Esophagus muscularis mucosa (tissue), 4 donors: ENCODE measurements around the gene ROBO1. TPM values are rescaled to one million over a fixed set of nuclear protein-coding genes. Genes with fewer than 3 reads are reported as not detected.
A peak's percentile ranks its signal among the peaks of the same experiment; 100 is the strongest.

ENCODE experiments used
- DNase-seq: peaks from one replicate; pipeline ENCODE4 v3.0.0-alpha.2; 2017; ENCODE audit errors: extremely low spot score
- H3K27ac ChIP-seq, 4 donors: fragments of 200-600 bp; sonication (generic); replicated peaks in 1 of 4; 1 replicate in 3 of 4; 2 replicates in 1 of 4; pipeline ENCODE4 v1.5.1; 2016 to 2019; ENCODE audit warnings: mild to moderate bottlenecking in 1 of 4
- H3K27me3 ChIP-seq, 4 donors: fragments of 200-600 bp; sonication (generic); one replicate each; pipeline versions ENCODE4 v1.5.1 to v1.6.0; 2016 to 2019
- H3K36me3 ChIP-seq, 4 donors: fragments of 200-600 bp; sonication (generic); one replicate each; pipeline ENCODE4 v1.5.1; 2016 to 2019
- H3K4me1 ChIP-seq, 4 donors: fragments of 200-600 bp; sonication (generic); one replicate each; pipeline ENCODE4 v1.5.1; 2016 to 2019
- H3K4me3 ChIP-seq, 4 donors: fragments of 200-600 bp; sonication (generic); 1 replicate in 2 of 4; 2 replicates in 2 of 4; pipeline ENCODE4 v1.5.1; 2016 to 2019; ENCODE audit warnings: mild to moderate bottlenecking in 4 of 4, moderate library complexity in 1 of 4
- H3K9me3 ChIP-seq, 4 donors: fragments of 200-600 bp; sonication (generic); 1 replicate in 3 of 4; 2 replicates in 1 of 4; pipeline ENCODE4 v1.5.1; 2016 to 2019
- CTCF ChIP-seq, 3 experiments: fragments of 200-600 bp in 2 of 3; fragments of 450-650 bp in 1 of 3; sonication (generic) in 2 of 3; IDR thresholded peaks; one replicate each; pipeline ENCODE4 v1.5.1; 2017 to 2019; ENCODE audit warnings: antibody characterized with exemption in 3 of 3, mild to moderate bottlenecking in 2 of 3, moderate library complexity in 1 of 3
- EP300 ChIP-seq: sonication (generic); formaldehyde crosslinking; IDR thresholded peaks from one replicate; pipeline ENCODE4 v1.6.1; 2017; ENCODE audit warnings: antibody characterized with exemption
- POLR2A ChIP-seq: fragments of 450-650 bp; IDR thresholded peaks from one replicate; pipeline ENCODE4 v1.6.1; 2017; ENCODE audit warnings: antibody characterized with exemption, moderate library complexity, mild to moderate bottlenecking, low read depth
- POLR2AphosphoS5 ChIP-seq, 2 donors: sonication (generic); formaldehyde crosslinking; IDR thresholded peaks; one replicate each; pipeline ENCODE4 v1.6.1; 2017; ENCODE audit warnings: antibody characterized with exemption in 2 of 2
- WGBS: methylation state at CpG from one replicate; pipeline ENCODE4 v1.1.5; 2018; 5-methylcytosine and 5-hydroxymethylcytosine counted together
- intact Hi-C: fragments of 100-400 bp; cut with DNase I; formaldehyde crosslinking; loops from one replicate; pipeline ENCODE4 v1.15.1; 2023
- total RNA-seq, 4 donors: library from RNA; depleted of rRNA; stranded (reverse); fragments of >200 nt; gene quantifications; one replicate each; pipeline versions ENCODE4 v1.1.0 to v1.2.1, GENCODE V29; 2016

The ROBO1 gene
- total RNA-seq, 4 donors from 2014 or later: 9.6 to 14.2 (median 12.6) TPM

GRCh38 chr3:78660957-78661356 is 1106.8 kb downstream of the ROBO1 start:
- WGBS: 79% methylated on average over 6 of the region's 6 CpGs
- Histone ChIP-seq H3K4me1 (no peaks in the 10 kb centered on the region), H3K4me3 (no peak overlapping the region), H3K36me3 (peaks cover 0 to 7% (median 0%) of the 10 kb centered on the region in 4 donors), H3K27me3 (no peaks in the 10 kb centered on the region), H3K27ac (no peak overlapping the region), H3K9me3 (no peaks in the 10 kb centered on the region)
- TF ChIP-seq POLR2A: no peak
- TF ChIP-seq EP300: no peak
- TF ChIP-seq CTCF (IDR thresholded peaks at IDR 0.05): no peak
- no peak for DNase-seq
- intact Hi-C loops: no loop called here

- Histone ChIP-seq H3K9me3 (no peaks in the 10 kb centered on the region), H3K4me3 (no peak overlapping the region), H3K27me3 (no peaks in the 10 kb centered on the region), H3K36me3 (peaks cover 0 to 7% (median 0%) of the 10 kb centered on the region in 4 donors), H3K27ac (no peak overlapping the region), H3K4me1 (no peaks in the 10 kb centered on the region)
- intact Hi-C loops: loop anchor here (1.0 to 5.0 kb wide), 2 partner anchors 373 to 703 kb away; no protein-coding TSS in a partner anchor
- TF ChIP-seq EP300: no peak
- peak; percentile 70 to 72 (median 71) for TF ChIP-seq CTCF (IDR thresholded peaks at IDR 0.05)
- 52% methylated on average over 6 of the region's 6 CpGs for WGBS
- DNase-seq: no peak
These were observed 1108.3 kb downstream of the ROBO1 start for GRCh38 chr3:78659386-78659987.

- H3K4me3 ChIP-seq: no peak overlapping the region
- WGBS: 25% methylated on average over 2 of the region's 2 CpGs
- no peaks in the 10 kb centered on the region for H3K27me3 ChIP-seq
- TF ChIP-seq EP300 (no peak), POLR2AphosphoS5 (IDR thresholded peaks at IDR 0.05) (no peak), CTCF (IDR thresholded peaks at IDR 0.05) (no peak), POLR2A (no peak)
- H3K4me1 ChIP-seq: peaks cover 0 to 4% (median 2%) of the 10 kb centered on the region in 4 donors
- DNase-seq: no peak
- H3K9me3 ChIP-seq: no peaks in the 10 kb centered on the region
- no peaks in the 10 kb centered on the region for H3K36me3 ChIP-seq
- intact Hi-C loops: loop anchor here (10.0 kb wide), 1 partner anchor 1613 kb away; no protein-coding TSS in a partner anchor
- H3K27ac ChIP-seq: no peak overlapping the region
These were observed 1120.1 kb downstream of the ROBO1 start for GRCh38 chr3:78647726-78648125.

GRCh38 chr3:78645628-78646310 is 1122.0 kb downstream of the ROBO1 start:
- no peaks in the 10 kb centered on the region for H3K27me3 ChIP-seq
- H3K9me3 ChIP-seq: no peaks in the 10 kb centered on the region
- no peak overlapping the region for H3K27ac ChIP-seq
- H3K4me3 ChIP-seq: no peak overlapping the region
- TF ChIP-seq POLR2A (no peak), CTCF (IDR thresholded peaks at IDR 0.05) (peak; percentile 63 to 88 (median 71))
- no peaks in the 10 kb centered on the region for H3K36me3 ChIP-seq
- intact Hi-C loops: loop anchor here (10.0 kb wide), 1 partner anchor 1611 kb away; no protein-coding TSS in a partner anchor
- DNase-seq: no peak
- WGBS: 50% methylated on average over 4 of the region's 4 CpGs
- H3K4me1 ChIP-seq: peaks cover 0 to 4% (median 2%) of the 10 kb centered on the region in 4 donors
